ENCODE results near the gene AATK.

AATK gene

DNA sequence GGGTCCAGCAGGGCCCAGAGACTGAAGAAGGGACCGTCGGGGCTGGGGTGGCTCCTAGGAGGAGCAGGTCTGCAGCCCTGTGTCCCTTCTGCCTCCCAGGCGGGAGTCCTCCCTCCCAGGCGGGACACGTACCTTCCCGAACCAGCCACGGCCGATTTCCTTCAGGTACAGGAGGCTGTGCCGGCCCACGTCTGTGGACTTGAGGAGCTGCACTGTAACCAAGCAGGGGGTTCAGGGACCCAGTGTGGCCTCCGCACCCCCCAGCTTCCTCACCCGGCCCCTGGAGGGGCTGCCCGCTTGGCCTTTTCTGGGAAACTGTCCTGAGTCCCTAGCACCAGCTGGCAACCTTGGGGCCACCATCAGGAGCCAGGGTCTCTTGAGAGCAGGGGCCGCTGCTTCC lies 37.7 kb downstream of the AATK start:
- DNase-seq (ENCODE audit: low read depth) = no peak

GRCh38 chr17:81127526-81128177 lies 38.4 kb downstream of the AATK start:
- DNase-seq (ENCODE audit: low read depth) = no peak

DNA sequence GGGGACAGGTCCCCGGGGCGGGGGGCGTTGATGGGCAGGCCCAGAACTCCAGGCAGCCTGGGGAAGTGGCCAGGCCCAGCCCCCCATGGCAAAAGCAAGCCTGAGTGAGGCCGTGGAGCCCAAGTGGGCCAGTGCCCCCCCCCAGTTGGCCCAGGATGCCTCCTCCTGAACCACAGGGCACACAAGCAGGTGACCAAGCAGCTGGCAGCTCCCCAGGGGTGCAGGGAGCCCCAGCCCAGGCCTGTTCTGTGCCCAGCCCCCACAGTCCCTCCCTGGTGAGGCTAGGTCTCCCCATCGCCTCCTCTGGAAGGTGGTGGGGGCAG lies 38.9 kb downstream of the AATK start:
- no peak for DNase-seq (ENCODE audit: low read depth)

DNA sequence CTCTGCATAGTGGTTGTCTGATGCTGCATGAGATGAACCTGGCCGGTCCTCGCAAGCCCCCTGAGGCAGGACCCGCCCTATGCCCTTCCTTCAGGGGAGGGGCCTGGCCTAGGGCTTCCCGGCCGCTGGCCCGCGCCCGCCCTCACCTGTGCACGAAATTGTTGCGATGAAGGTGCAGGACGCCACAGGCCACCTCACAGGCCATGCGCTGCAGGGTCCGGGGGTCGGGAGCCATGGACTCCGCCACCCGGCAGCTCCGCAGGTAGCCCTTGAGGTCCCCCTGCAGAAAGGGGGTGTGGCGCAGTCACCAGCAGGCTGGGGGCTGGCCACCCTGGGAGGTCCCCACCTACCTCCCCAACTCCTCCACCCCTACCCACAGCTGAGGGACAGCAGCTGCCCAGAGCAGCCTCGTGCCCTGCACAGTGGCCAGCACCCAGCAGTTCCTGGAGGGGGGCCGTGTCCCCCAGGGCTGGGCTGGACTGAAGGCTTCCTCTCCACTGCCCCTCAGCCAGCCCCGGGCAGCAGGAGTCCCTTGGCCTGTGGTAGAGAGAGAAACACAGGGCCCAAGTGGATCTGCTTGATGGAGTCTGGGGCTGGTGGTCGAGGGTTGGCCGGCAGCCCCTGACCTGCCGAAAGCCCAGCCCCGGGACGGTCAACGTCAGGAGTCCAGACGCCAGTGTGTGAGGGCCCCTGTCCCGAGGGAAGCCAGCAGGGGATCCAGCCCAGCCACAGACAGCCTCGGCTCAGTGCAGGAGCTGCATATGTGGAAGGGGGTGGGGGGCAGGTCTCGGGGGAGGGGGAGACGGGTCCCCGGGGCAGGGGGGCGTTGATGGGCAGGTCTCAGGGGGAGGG lies 39.5 kb downstream of the AATK start:
- DNase-seq (ENCODE audit: low read depth) = no peak

DNA sequence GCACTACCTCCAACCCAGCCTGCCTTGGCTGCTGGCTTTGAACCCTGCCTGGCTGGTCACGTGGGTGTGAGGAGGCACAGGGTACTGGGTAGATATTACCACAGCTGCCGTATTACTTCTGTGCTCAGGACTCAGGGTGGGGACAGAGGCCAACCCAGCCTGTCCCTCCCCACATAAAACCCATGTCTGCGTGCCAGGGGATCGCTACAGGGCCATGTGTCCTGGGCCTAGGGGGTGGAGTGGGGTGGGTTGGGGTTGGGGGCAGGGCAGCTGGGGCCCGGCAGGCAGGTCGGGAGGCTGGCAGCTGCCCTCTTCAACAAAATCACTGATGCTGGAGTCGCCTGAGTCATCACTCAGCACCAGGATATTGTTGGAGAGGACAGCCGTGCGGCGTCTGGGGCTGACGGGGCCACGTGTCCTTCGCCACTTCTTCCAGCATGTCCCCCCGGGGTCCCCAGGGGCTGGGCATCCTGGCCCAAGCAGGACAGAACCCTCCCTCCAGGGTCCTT lies 40.4 kb downstream of the AATK start:
- no peak for DNase-seq (ENCODE audit: low read depth)

- DNase-seq (ENCODE audit: low read depth) = no peak
Observed at GRCh38 chr17:81124377-81124776, 41.6 kb downstream of the AATK start.

- no peak for DNase-seq (ENCODE audit: low read depth)
Observed at GRCh38 chr17:81123052-81124048, 42.7 kb downstream of the AATK start.

GRCh38 chr17:81121841-81122733 lies 43.9 kb downstream of the AATK start:
- DNase-seq (ENCODE audit: low read depth) = no peak

GRCh38 chr17:81120695-81121621 lies 45.1 kb downstream of the AATK start:
- no peak for DNase-seq (ENCODE audit: low read depth)

GRCh38 chr17:81120149-81120484 lies 45.9 kb downstream of the AATK start:
- DNase-seq (ENCODE audit: low read depth) = no peak

DNA sequence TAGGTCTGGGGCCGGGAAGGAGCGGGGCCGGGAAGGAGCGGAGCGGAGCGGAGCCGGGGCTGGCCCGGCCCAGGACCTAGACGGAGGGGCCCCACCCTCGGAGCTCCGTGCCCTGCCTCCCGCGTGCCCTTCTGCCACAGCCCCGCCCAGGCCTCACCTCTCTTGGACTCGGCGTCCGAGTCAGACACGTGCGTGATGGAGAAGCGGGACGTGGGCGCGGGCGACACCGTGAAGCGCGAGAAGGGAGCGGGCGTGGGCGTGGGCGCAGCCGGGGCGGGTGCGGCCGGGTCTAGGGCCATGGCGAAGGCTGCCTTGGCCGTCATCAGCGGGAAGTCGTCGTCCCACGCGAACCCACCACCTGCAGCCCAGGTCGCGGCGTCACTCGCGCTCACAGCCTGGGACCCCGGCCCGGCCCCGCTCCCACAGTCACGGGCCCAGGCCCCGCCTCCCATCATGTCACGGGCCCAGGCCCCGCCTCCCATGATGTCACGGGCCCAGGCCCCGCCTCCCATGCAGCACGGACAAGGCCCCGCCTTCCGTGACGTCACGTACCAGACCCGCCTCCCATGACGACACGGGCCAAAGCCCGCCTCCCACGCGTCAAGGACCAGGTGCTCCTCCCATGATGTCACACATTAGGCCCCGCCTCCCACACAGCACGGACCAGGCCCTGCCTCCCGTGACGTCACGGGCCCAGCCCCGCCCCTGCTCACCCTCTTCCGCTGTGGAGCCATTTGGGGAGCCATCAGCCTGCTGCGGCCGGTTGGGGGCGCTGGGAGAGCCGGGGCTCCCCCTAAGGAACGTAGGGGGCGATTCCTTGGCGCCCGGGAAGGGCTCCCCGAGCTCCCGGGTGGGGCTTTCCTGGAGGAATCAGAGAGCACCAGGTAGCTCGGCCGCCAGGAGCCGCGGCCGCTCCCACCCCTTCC lies 46.5 kb downstream of the AATK start:
- DNase-seq (ENCODE audit: low read depth) = peak; percentile 69

- no peak for DNase-seq (ENCODE audit: low read depth)
Observed at GRCh38 chr17:81118308-81119221, 47.5 kb downstream of the AATK start.

GRCh38 chr17:81117672-81118198 lies 48.3 kb downstream of the AATK start:
- no peak for DNase-seq (ENCODE audit: low read depth)

- no peak for DNase-seq (ENCODE audit: low read depth)
Observed at GRCh38 chr17:81116704-81117103, 49.3 kb downstream of the AATK start.

DNA sequence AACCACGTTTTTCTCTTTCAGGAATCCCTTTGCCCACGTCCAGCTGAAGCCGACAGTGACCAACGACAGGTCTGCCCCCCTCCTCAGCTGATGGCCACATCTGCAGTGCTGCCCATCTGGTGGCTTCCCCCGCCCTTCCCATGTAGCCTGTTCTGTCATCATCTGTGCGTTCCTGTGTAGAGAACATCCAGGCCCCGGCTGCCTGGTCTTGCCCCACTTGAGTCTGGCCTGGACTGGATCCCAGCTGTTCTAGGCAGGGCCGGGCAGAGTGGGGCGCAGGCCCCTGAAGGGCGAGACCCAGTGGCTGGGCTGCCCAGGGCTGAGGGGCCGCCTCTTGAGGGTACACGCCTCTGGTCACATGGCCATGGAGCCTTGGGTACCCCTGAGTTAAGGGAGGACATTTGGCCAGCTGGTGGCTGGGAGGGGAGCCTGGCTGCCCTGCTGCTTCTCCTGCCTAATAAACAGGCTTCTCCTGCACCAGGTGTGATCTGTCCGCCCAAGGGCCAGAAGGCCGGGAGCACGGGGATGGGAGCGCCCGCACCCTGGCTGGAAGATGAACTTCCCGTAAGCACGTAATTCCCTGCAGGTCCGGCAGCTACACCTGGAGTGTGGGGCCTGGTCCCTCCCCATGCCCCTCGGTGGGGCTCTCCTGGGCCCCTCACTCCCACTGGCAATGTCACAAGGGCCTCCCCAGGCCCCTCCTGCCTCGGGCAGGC lies 50.1 kb downstream of the AATK start:
- DNase-seq (ENCODE audit: low read depth) = no peak

DNA sequence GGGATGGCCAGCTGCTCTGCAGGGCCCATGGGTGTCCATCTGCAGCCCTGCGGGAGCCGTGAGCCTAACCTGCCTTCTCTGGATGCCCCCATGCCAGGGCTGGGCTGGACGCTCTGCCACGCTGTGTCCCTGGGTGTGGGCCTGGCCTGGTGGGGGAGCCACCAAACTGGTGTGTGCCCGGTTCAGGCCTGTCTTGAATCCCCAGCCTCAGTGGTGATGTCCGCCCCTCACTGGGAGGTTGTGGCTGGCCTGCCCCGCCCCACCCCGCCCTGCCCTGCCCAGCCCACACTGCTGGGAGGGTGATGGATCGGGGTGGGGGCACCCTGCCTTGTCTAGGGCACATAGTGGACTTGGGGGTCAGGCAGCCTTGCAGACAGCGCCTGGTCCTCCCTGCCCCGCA lies 50.8 kb downstream of the AATK start:
- no peak for DNase-seq (ENCODE audit: low read depth)
